K562 (cell line): Measurements from ENCODE around the gene CEMIP.

Experiments
- E2F3 ChIP-seq: fragments of 250-450 bp; sonication (Bioruptor Pico); IDR thresholded peaks from 2 replicates; pipeline ENCODE4 v1.4.0; 2020; ENCODE audit warnings: mild to moderate bottlenecking
- RAD21 ChIP-seq, 2 experiments: fragments of 250-450 bp in 1 of 2; fragments of 450-650 bp in 1 of 2; sonication (Bioruptor Pico) in 1 of 2; formaldehyde crosslinking in 1 of 2; IDR thresholded peaks in 1 of 2; conservative IDR thresholded peaks in 1 of 2; 2 replicates each; pipeline versions ENCODE4 v1.4.0 to v1.8.0; 2020 to 2022; ENCODE audit warnings: mild to moderate bottlenecking in 2 of 2, moderate library complexity in 1 of 2
- STAG1 ChIP-seq: sonication (generic); formaldehyde crosslinking; IDR thresholded peaks from 2 replicates; pipeline ENCODE4 v1.5.0; 2020; ENCODE audit warnings: missing genetic modification reagents, borderline replicate concordance

DNA sequence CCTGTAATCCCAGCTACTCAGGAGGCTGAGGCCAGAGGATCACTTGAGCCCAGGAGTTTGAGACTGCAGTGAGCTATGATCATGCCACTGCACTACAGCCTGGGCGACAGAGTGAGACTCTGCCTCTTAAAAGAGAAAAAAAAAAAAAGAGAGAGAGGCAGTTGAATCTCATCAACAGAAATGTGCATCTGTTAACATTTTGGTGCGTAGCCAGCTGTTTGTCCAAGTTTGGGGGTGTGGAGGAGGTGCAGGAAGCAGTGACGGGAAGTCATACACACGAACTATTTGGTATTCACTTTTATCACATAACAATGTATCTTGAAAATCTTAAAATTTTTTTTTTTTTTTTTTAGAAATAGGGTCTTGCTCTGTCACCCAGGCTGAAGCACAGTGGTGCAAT is 18.2 kb upstream of the CEMIP start:
- TF ChIP-seq RAD21 (CRISPR knock-in tag; conservative IDR thresholded peaks at IDR 0.05 in 1 of 2, IDR thresholded peaks at IDR 0.05 in 1 of 2) (no peak), E2F3 (CRISPR knock-in tag) (no peak), STAG1 (no peak)
